A549 (cell line): ENCODE measurements around the gene PSMA7.

ENCODE experiments used
- CTCF ChIP-seq: fragments of >200 bp; sonication (Bioruptor Twin); formaldehyde crosslinking; IDR thresholded peaks from 3 replicates; pipeline ENCODE4 v1.5.1; 2016
- FOSL2 ChIP-seq, 2 experiments: fragments of 450-650 bp in 1 of 2; fragments of >200 bp in 1 of 2; sonication (Bioruptor Twin) in 1 of 2; formaldehyde crosslinking; IDR thresholded peaks; 2 replicates each; pipeline versions ENCODE4 v1.5.0 to v1.6.1; 2016 to 2020; ENCODE audit warnings: mild to moderate bottlenecking in 1 of 2, moderate library complexity in 1 of 2
- MYC ChIP-seq: IDR thresholded peaks from 2 replicates; pipeline ENCODE4 v1.6.1; 2012; ENCODE audit warnings: mild to moderate bottlenecking, inconsistent platforms, low read length, improper control_type of control experiment, borderline replicate concordance
- PBX3 ChIP-seq: IDR thresholded peaks from 2 replicates; pipeline ENCODE4 v1.6.1; 2012
- RAD21 ChIP-seq, 2 experiments: fragments of >200 bp in 1 of 2; sonication (Bioruptor Twin) in 1 of 2; formaldehyde crosslinking in 1 of 2; IDR thresholded peaks in 1 of 2; conservative IDR thresholded peaks in 1 of 2; 2 replicates in 1 of 2; 3 replicates in 1 of 2; pipeline ENCODE4 v1.6.1; 2012 to 2018; ENCODE audit warnings: inconsistent platforms in 1 of 2
- RCOR1 ChIP-seq: fragments of 150-350 bp; IDR thresholded peaks from 2 replicates; pipeline ENCODE4 v1.6.1; 2014; ENCODE audit warnings: antibody characterized with exemption, low read length, low read depth

GRCh38 chr20:62133864-62134263 is 9.3 kb downstream of the PSMA7 start:
- no peak for TF ChIP-seq RCOR1
- TF ChIP-seq MYC, result no peak
- no peak for TF ChIP-seq FOSL2 (IDR thresholded peaks at IDR 0.05)
- no peak for TF ChIP-seq FOSL2 (CRISPR knock-in tag; IDR thresholded peaks at IDR 0.05)
- TF ChIP-seq CTCF, result no peak
- no peak for TF ChIP-seq RAD21 (conservative IDR thresholded peaks at IDR 0.05 in 1 of 2, IDR thresholded peaks at IDR 0.05 in 1 of 2)
- no peak for TF ChIP-seq PBX3
